ENCODE data around the gene TK2. TPM values are rescaled to one million over a fixed set of nuclear protein-coding genes. Genes with fewer than 3 reads are reported as not detected.

TK2 gene
- total RNA-seq, 1 experiment from 2014 or later = 5.0 TPM

- POLR2A ChIA-PET = no interaction called here
- H3K36me3 Mint-ChIP-seq = peaks cover 4% of the 10 kb centered on the region
- no peak for TF ChIP-seq RORB (CRISPR knock-in tag; IDR thresholded peaks at IDR 0.05)
- TF ChIP-seq IRF2 (CRISPR knock-in tag; IDR thresholded peaks at IDR 0.05; ENCODE audit: borderline replicate concordance, low read depth) = no peak
- TF ChIP-seq ZNF263 (CRISPR knock-in tag; IDR thresholded peaks at IDR 0.05; ENCODE audit: low read depth) = no peak
- TF ChIP-seq AFF4 (CRISPR knock-in tag; IDR thresholded peaks at IDR 0.05; ENCODE audit: borderline replicate concordance) = no peak
- no peak for TF ChIP-seq ZNF138 (CRISPR knock-in tag; conservative IDR thresholded peaks at IDR 0.05)
- no peak for TF ChIP-seq ELF4 (CRISPR knock-in tag; IDR thresholded peaks at IDR 0.05; ENCODE audit: low read depth)
- no peak for TF ChIP-seq SP1 (CRISPR knock-in tag; conservative IDR thresholded peaks at IDR 0.05)
- no peak for TF ChIP-seq ATF6 (CRISPR knock-in tag; IDR thresholded peaks at IDR 0.05)
- no peak for TF ChIP-seq OVOL2 (CRISPR knock-in tag; IDR thresholded peaks at IDR 0.05; ENCODE audit: borderline replicate concordance)
- no peak for TF ChIP-seq NR2C2 (CRISPR knock-in tag; IDR thresholded peaks at IDR 0.05)
- TF ChIP-seq ZNF317 (CRISPR knock-in tag; IDR thresholded peaks at IDR 0.05; ENCODE audit: borderline replicate concordance, low read depth) = no peak
- TF ChIP-seq FOXP1 (CRISPR knock-in tag; IDR thresholded peaks at IDR 0.05; ENCODE audit: borderline replicate concordance) = no peak
- peaks cover 32% of the 10 kb centered on the region for H3K4me1 Mint-ChIP-seq
- peak overlapping the region; percentile 60 for H3K4me3 Mint-ChIP-seq
- no peak overlapping the region for H3K27ac Mint-ChIP-seq
- DNase-seq (ENCODE audit: low spot score) (no peak), ATAC-seq (no peak)
- CTCF ChIA-PET = interaction anchor here (0.5 to 1.9 kb wide), 5 partner anchors 11 to 239 kb away, joined by 3 to 5 read pairs (median 4); no protein-coding TSS in a partner anchor
- peaks cover 3% of the 10 kb centered on the region; the same call in 1 of the 2 replicates for H3K9me3 Mint-ChIP-seq
- peaks cover 20% of the 10 kb centered on the region for H3K27me3 Mint-ChIP-seq (ENCODE audit: low read depth)
Measured at GRCh38 chr16:66548068-66548467, 1.9 kb downstream of the TK2 start.

GRCh38 chr16:66547101-66547989 is 2.6 kb downstream of the TK2 start:
- H3K9me3 Mint-ChIP-seq = peaks cover under 1% of the 10 kb centered on the region; the same call in 1 of the 2 replicates
- DNase-seq (ENCODE audit: low spot score) (no peak), ATAC-seq (no peak)
- no peak overlapping the region for H3K4me3 Mint-ChIP-seq
- H3K4me1 Mint-ChIP-seq = peaks cover 30% of the 10 kb centered on the region
- ChIA-PET POLR2A (no interaction called here), CTCF (interaction anchor here (0.8 to 1.9 kb wide), 4 partner anchors 11 to 141 kb away, joined by 3 to 5 read pairs (median 4); no protein-coding TSS in a partner anchor)
- H3K36me3 Mint-ChIP-seq = peaks cover under 1% of the 10 kb centered on the region; the same call in 1 of the 2 replicates
- no peak for TF ChIP-seq ERG (CRISPR knock-in tag; IDR thresholded peaks at IDR 0.05)
- TF ChIP-seq ETV6 (CRISPR knock-in tag; IDR thresholded peaks at IDR 0.05) = no peak
- TF ChIP-seq ESRRA (CRISPR knock-in tag; IDR thresholded peaks at IDR 0.05; ENCODE audit: borderline replicate concordance) = no peak
- TF ChIP-seq ATF3 (CRISPR knock-in tag; conservative IDR thresholded peaks at IDR 0.05) = no peak
- no peak for TF ChIP-seq ZNF425 (CRISPR knock-in tag; conservative IDR thresholded peaks at IDR 0.05)
- TF ChIP-seq E2F1 (CRISPR knock-in tag; IDR thresholded peaks at IDR 0.05) = no peak
- H3K27me3 Mint-ChIP-seq (ENCODE audit: low read depth) = peaks cover 13% of the 10 kb centered on the region
- H3K27ac Mint-ChIP-seq = 0 out of 2 replicates have a peak overlapping the region, but pooled peaks have one; percentile 25
